Lower lobe of right lung (tissue), 2 donors: ENCODE measurements around the gene CPT1C. TPM values are rescaled to one million over a fixed set of nuclear protein-coding genes. Genes with fewer than 3 reads are reported as not detected.

ENCODE experiments used
- ATAC-seq, 2 donors: fragments of 200-7000 bp; cut with Tn5 transposase; one replicate each; pipeline ENCODE4 v1.9.1; 2020 to 2022; ENCODE audit warnings: mild to moderate bottlenecking in 2 of 2, moderate library complexity in 2 of 2
- DNase-seq: peaks from one replicate; pipeline ENCODE4 v3.0.0-alpha.2; 2020
- H3K27ac ChIP-seq: fragments of 200-600 bp; one replicate; pipeline ENCODE4 v1.8.0; 2022
- H3K27me3 ChIP-seq: fragments of 200-600 bp; one replicate; pipeline ENCODE4 v1.8.0; 2022; ENCODE audit warnings: low read depth
- H3K36me3 ChIP-seq: fragments of 200-600 bp; one replicate; pipeline ENCODE4 v1.8.0; 2022; ENCODE audit warnings: mild to moderate bottlenecking
- H3K4me1 ChIP-seq: fragments of 200-600 bp; one replicate; pipeline ENCODE4 v1.8.0; 2022
- H3K4me3 ChIP-seq: fragments of 200-600 bp; one replicate; pipeline ENCODE4 v1.8.0; 2022; ENCODE audit warnings: mild to moderate bottlenecking
- H3K9me3 ChIP-seq: fragments of 200-600 bp; one replicate; pipeline ENCODE4 v1.8.0; 2022
- CTCF ChIP-seq: fragments of 200-600 bp; IDR thresholded peaks from one replicate; pipeline ENCODE4 v1.8.0; 2022; ENCODE audit warnings: antibody characterized with exemption, mild to moderate bottlenecking
- intact Hi-C: fragments of 100-400 bp; cut with DNase I; formaldehyde crosslinking; loops from one replicate; pipeline ENCODE4 v1.11.0; 2022
- total RNA-seq: library from RNA; stranded (reverse); fragmentation: NEBNext Ultra II Directional; extraction: Animal tissue kit (Norgen Biotek cat#: 25700); gene quantifications from one replicate; pipeline ENCODE4 v1.2.1, GENCODE V29; 2021
- donor health status: DM: no; HTN: yes; CAD: no; lungs with severe emphysema.

Gene CPT1C
- total RNA-seq, 1 donor from 2014 or later = 3.8 TPM

GRCh38 chr19:49677901-49678674 lies 12.8 kb upstream of the CPT1C start:
- peak; percentile 64 for TF ChIP-seq CTCF

GRCh38 chr19:49678985-49679770 lies 11.7 kb upstream of the CPT1C start:
- H3K27ac ChIP-seq = peak overlapping the region; percentile 92
- ATAC-seq (no peak), DNase-seq (no peak)
- no peak overlapping the region for H3K4me3 ChIP-seq
- intact Hi-C loops = no loop called here
- TF ChIP-seq CTCF = no peak
- H3K36me3 ChIP-seq = peaks cover 38% of the 10 kb centered on the region
- H3K4me1 ChIP-seq = peaks cover 37% of the 10 kb centered on the region
- H3K27me3 ChIP-seq = no peaks in the 10 kb centered on the region
- no peaks in the 10 kb centered on the region for H3K9me3 ChIP-seq

More at GRCh38 chr19:49677901-49678674, 12.8 kb upstream of the CPT1C start:
- peak; percentile 7 to 15 for ATAC-seq
- intact Hi-C loops = no loop called here
- peak overlapping the region; percentile 88 for H3K4me3 ChIP-seq
- H3K9me3 ChIP-seq = no peaks in the 10 kb centered on the region
- peaks cover 37% of the 10 kb centered on the region for H3K4me1 ChIP-seq
- H3K27me3 ChIP-seq = no peaks in the 10 kb centered on the region
- DNase-seq = peak; percentile 79
- H3K27ac ChIP-seq = peak overlapping the region; percentile 92
- H3K36me3 ChIP-seq = peaks cover 27% of the 10 kb centered on the region

- TF ChIP-seq CTCF = no peak
- H3K27ac ChIP-seq = peak overlapping the region; percentile 67
- H3K27me3 ChIP-seq = no peaks in the 10 kb centered on the region
- H3K4me3 ChIP-seq = no peak overlapping the region
- intact Hi-C loops = no loop called here
- H3K4me1 ChIP-seq = peaks cover 37% of the 10 kb centered on the region
- DNase-seq (no peak), ATAC-seq (no peak)
- no peaks in the 10 kb centered on the region for H3K9me3 ChIP-seq
- peaks cover 45% of the 10 kb centered on the region for H3K36me3 ChIP-seq
Measured at GRCh38 chr19:49679771-49680413, 11.0 kb upstream of the CPT1C start.

GRCh38 chr19:49680421-49681351 lies 10.2 kb upstream of the CPT1C start:
- intact Hi-C loops = no loop called here
- Histone ChIP-seq H3K27me3 (no peaks in the 10 kb centered on the region), H3K4me3 (peak overlapping the region; percentile 35), H3K36me3 (peaks cover 53% of the 10 kb centered on the region), H3K27ac (peak overlapping the region; percentile 67), H3K9me3 (no peaks in the 10 kb centered on the region), H3K4me1 (peaks cover 36% of the 10 kb centered on the region)
- DNase-seq (peak; percentile 93), ATAC-seq (peak; percentile 23 to 57)
- TF ChIP-seq CTCF = peak; percentile 100
